ENCODE data around the gene RACGAP1.

The RACGAP1 gene

GRCh38 chr12:49939307-49939706 lies 86.0 kb downstream of the RACGAP1 start:
- no peak for DNase-seq
